ENCODE measurements around the gene MAML1. TPM values are rescaled to one million over a fixed set of nuclear protein-coding genes. Genes with fewer than 3 reads are reported as not detected.

Gene MAML1
- total RNA-seq, 1 donor from 2014 or later = 7.3 TPM

- FAIRE-seq (no peak), DNase-seq (ENCODE audit: low spot score in 2 of 2) (no peak)
Measured at GRCh38 chr5:179766021-179766725, 33.6 kb downstream of the MAML1 start.

- DNase-seq (ENCODE audit: low spot score in 2 of 2) = no peak
- FAIRE-seq = no peak
Measured at GRCh38 chr5:179766726-179767455, 34.3 kb downstream of the MAML1 start.

GRCh38 chr5:179767496-179768100 is 35.0 kb downstream of the MAML1 start:
- no peak for FAIRE-seq
- no peak for DNase-seq (ENCODE audit: low spot score in 2 of 2)

- FAIRE-seq (no peak), DNase-seq (ENCODE audit: low spot score in 2 of 2) (no peak)
Measured at GRCh38 chr5:179768326-179769085, 35.9 kb downstream of the MAML1 start.

GRCh38 chr5:179769271-179769670 is 36.6 kb downstream of the MAML1 start:
- DNase-seq (ENCODE audit: low spot score in 2 of 2) (no peak), FAIRE-seq (no peak)

GRCh38 chr5:179769796-179770195 is 37.2 kb downstream of the MAML1 start:
- DNase-seq (ENCODE audit: low spot score in 2 of 2) (no peak), FAIRE-seq (no peak)

- DNase-seq (ENCODE audit: low spot score in 2 of 2) (no peak), FAIRE-seq (no peak)
Measured at GRCh38 chr5:179771311-179771895, 38.8 kb downstream of the MAML1 start.

- DNase-seq (ENCODE audit: low spot score in 2 of 2) = no peak
- FAIRE-seq = no peak
Measured at GRCh38 chr5:179772351-179772750, 39.7 kb downstream of the MAML1 start.

GRCh38 chr5:179773686-179774040 is 41.0 kb downstream of the MAML1 start:
- no peak for FAIRE-seq
- DNase-seq (ENCODE audit: low spot score in 2 of 2) = no peak

GRCh38 chr5:179774442-179774841 is 41.8 kb downstream of the MAML1 start:
- no peak for FAIRE-seq
- no peak for DNase-seq (ENCODE audit: low spot score in 2 of 2)

- no peak for FAIRE-seq
- DNase-seq (ENCODE audit: low spot score in 2 of 2) = no peak
Measured at GRCh38 chr5:179776411-179776938, 43.9 kb downstream of the MAML1 start.

- FAIRE-seq (no peak), DNase-seq (ENCODE audit: low spot score in 2 of 2) (no peak)
Measured at GRCh38 chr5:179777456-179777855, 44.8 kb downstream of the MAML1 start.

- FAIRE-seq = no peak
- DNase-seq (ENCODE audit: low spot score in 2 of 2) = no peak
Measured at GRCh38 chr5:179777909-179778308, 45.3 kb downstream of the MAML1 start.

- no peak for FAIRE-seq
- no peak for DNase-seq (ENCODE audit: low spot score in 2 of 2)
Measured at GRCh38 chr5:179778591-179778990, 46.0 kb downstream of the MAML1 start.

- no peak for DNase-seq (ENCODE audit: low spot score in 2 of 2)
- no peak for FAIRE-seq
Measured at GRCh38 chr5:179779826-179780225, 47.2 kb downstream of the MAML1 start.

GRCh38 chr5:179780362-179780761 is 47.7 kb downstream of the MAML1 start:
- FAIRE-seq (no peak), DNase-seq (ENCODE audit: low spot score in 2 of 2) (no peak)

GRCh38 chr5:179781846-179782245 is 49.2 kb downstream of the MAML1 start:
- no peak for FAIRE-seq
- DNase-seq (ENCODE audit: low spot score in 2 of 2) = no peak

- FAIRE-seq (no peak), DNase-seq (ENCODE audit: low spot score in 2 of 2) (no peak)
Measured at GRCh38 chr5:179783128-179783527, 50.5 kb downstream of the MAML1 start.

GRCh38 chr5:179786861-179787260 is 54.2 kb downstream of the MAML1 start:
- DNase-seq (ENCODE audit: low spot score in 2 of 2) = no peak
- no peak for FAIRE-seq

GRCh38 chr5:179788193-179788854 is 55.7 kb downstream of the MAML1 start:
- FAIRE-seq (no peak), DNase-seq (ENCODE audit: low spot score in 2 of 2) (no peak)

All from frontal cortex (tissue), 4 donors.